Measurements from ENCODE around the gene ATXN3L.

ATXN3L gene

GRCh38 chrX:13319953-13320352, at the start of gene ATXN3L:
TSS of gene ATXN3L (minus strand) at chrX:13320053. CDS start at chrX:13319934, 119 bp downstream.
- no peak for DNase-seq

GRCh38 chrX:13369256-13370030, 49.6 kb upstream of the ATXN3L start:
- DNase-seq = no peak

GRCh38 chrX:13367950-13368349, 48.1 kb upstream of the ATXN3L start:
- DNase-seq = no peak

- no peak for DNase-seq
Measured at GRCh38 chrX:13366698-13367097, 46.8 kb upstream of the ATXN3L start.

GRCh38 chrX:13365161-13365560, 45.3 kb upstream of the ATXN3L start:
- no peak for DNase-seq

- DNase-seq = no peak
Measured at GRCh38 chrX:13364230-13364857, 44.5 kb upstream of the ATXN3L start.

- no peak for DNase-seq
Measured at GRCh38 chrX:13360146-13360545, 40.3 kb upstream of the ATXN3L start.

GRCh38 chrX:13357925-13358324, 38.1 kb upstream of the ATXN3L start:
- no peak for DNase-seq

GRCh38 chrX:13346646-13347045, 26.8 kb upstream of the ATXN3L start:
- DNase-seq = no peak

- no peak for DNase-seq
Measured at GRCh38 chrX:13345438-13345837, 25.6 kb upstream of the ATXN3L start.

GRCh38 chrX:13345037-13345436, 25.2 kb upstream of the ATXN3L start:
- DNase-seq = no peak

GRCh38 chrX:13341491-13342101, 21.7 kb upstream of the ATXN3L start:
- no peak for DNase-seq

GRCh38 chrX:13340182-13340791, 20.4 kb upstream of the ATXN3L start:
- no peak for DNase-seq

GRCh38 chrX:13339607-13340006, 19.8 kb upstream of the ATXN3L start:
- DNase-seq = no peak

GRCh38 chrX:13338996-13339515, 19.2 kb upstream of the ATXN3L start:
- no peak for DNase-seq

- no peak for DNase-seq
Measured at GRCh38 chrX:13334491-13334890, 14.6 kb upstream of the ATXN3L start.

GRCh38 chrX:13330446-13330845, 10.6 kb upstream of the ATXN3L start:
- DNase-seq = no peak

- DNase-seq = no peak
Measured at GRCh38 chrX:13327666-13328065, 7.8 kb upstream of the ATXN3L start.

GRCh38 chrX:13323241-13323640, 3.4 kb upstream of the ATXN3L start:
- DNase-seq = no peak

GRCh38 chrX:13317366-13317765, 2.5 kb downstream of the ATXN3L start:
- DNase-seq = no peak

- DNase-seq = no peak
Measured at GRCh38 chrX:13311560-13311959, 8.3 kb downstream of the ATXN3L start.

- no peak for DNase-seq
Measured at GRCh38 chrX:13309631-13310030, 10.2 kb downstream of the ATXN3L start.

- no peak for DNase-seq
Measured at GRCh38 chrX:13307041-13307440, 12.8 kb downstream of the ATXN3L start.

- no peak for DNase-seq
Measured at GRCh38 chrX:13305108-13305507, 14.7 kb downstream of the ATXN3L start.
